Measurements from ENCODE around the gene EFNA5. TPM values are rescaled to one million over a fixed set of nuclear protein-coding genes. Genes with fewer than 3 reads are reported as not detected.

The EFNA5 gene
- polyA plus RNA-seq, 1 of the 3 experiments (the other 2 are of a cell fraction): 0.81 TPM

GRCh38 chr5:107460789-107461188 lies 209.9 kb downstream of the EFNA5 start:
- H3K36me3 ChIP-seq (replicated peaks in 1 of 2; ENCODE audit: control insufficient read depth in 1 of 2, insufficient read depth in 2 of 2, low read length in 1 of 2): no peaks in the 10 kb centered on the region
- no peak overlapping the region for H2AFZ ChIP-seq (ENCODE audit: low read depth)
- H3K4me1 ChIP-seq (ENCODE audit: control insufficient read depth in 1 of 2, insufficient read depth in 2 of 2, low read depth in 1 of 2, low read length in 1 of 2): peaks cover 2 to 6% of the 10 kb centered on the region in 2 experiments; a peak in 2 of 4 replicates
- H3K4me3 ChIP-seq (ENCODE audit: low read depth in 2 of 2, low read length in 1 of 2): no peak overlapping the region
- CTCF ChIA-PET: interaction anchor here (1.2 kb wide), 1 partner anchor 10 kb away, joined by 3 read pairs; no protein-coding TSS in a partner anchor
- TF ChIP-seq EP300 (IDR thresholded peaks at IDR 0.05; ENCODE audit: borderline replicate concordance in 1 of 2, low read depth in 1 of 2, low read length in 1 of 2) (no peak), ELF1 (IDR thresholded peaks at IDR 0.05) (no peak), RXRA (IDR thresholded peaks at IDR 0.05; ENCODE audit: borderline replicate concordance, low read depth) (no peak), POLR2AphosphoS5 (IDR thresholded peaks at IDR 0.05; ENCODE audit: low read depth, low read length) (no peak), TCF12 (IDR thresholded peaks at IDR 0.05) (no peak), NRF1 (IDR thresholded peaks at IDR 0.05; ENCODE audit: low read depth, low read length) (no peak), MAX (IDR thresholded peaks at IDR 0.05; ENCODE audit: low read depth) (no peak), EZH2phosphoT487 (IDR thresholded peaks at IDR 0.05; ENCODE audit: borderline replicate concordance, low read depth) (no peak)
- TF ChIP-seq, protein P1, sequence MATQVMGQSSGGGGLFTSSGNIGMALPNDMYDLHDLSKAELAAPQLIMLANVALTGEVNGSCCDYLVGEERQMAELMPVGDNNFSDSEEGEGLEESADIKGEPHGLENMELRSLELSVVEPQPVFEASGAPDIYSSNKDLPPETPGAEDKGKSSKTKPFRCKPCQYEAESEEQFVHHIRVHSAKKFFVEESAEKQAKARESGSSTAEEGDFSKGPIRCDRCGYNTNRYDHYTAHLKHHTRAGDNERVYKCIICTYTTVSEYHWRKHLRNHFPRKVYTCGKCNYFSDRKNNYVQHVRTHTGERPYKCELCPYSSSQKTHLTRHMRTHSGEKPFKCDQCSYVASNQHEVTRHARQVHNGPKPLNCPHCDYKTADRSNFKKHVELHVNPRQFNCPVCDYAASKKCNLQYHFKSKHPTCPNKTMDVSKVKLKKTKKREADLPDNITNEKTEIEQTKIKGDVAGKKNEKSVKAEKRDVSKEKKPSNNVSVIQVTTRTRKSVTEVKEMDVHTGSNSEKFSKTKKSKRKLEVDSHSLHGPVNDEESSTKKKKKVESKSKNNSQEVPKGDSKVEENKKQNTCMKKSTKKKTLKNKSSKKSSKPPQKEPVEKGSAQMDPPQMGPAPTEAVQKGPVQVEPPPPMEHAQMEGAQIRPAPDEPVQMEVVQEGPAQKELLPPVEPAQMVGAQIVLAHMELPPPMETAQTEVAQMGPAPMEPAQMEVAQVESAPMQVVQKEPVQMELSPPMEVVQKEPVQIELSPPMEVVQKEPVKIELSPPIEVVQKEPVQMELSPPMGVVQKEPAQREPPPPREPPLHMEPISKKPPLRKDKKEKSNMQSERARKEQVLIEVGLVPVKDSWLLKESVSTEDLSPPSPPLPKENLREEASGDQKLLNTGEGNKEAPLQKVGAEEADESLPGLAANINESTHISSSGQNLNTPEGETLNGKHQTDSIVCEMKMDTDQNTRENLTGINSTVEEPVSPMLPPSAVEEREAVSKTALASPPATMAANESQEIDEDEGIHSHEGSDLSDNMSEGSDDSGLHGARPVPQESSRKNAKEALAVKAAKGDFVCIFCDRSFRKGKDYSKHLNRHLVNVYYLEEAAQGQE (IDR thresholded peaks at IDR 0.05; ENCODE audit: low read depth, low read length): no peak
- POLR2A ChIA-PET: no interaction called here
- H3K9me3 ChIP-seq: no peaks in the 10 kb centered on the region; the same call in 1 of the 2 replicates
- H4K20me1 ChIP-seq (ENCODE audit: insufficient read depth): no peaks in the 10 kb centered on the region
- H3K9ac ChIP-seq: no peak overlapping the region
- H3F3A ChIP-seq (replicated peaks; ENCODE audit: insufficient read depth): no peaks in the 10 kb centered on the region
- no peak overlapping the region for H3K4me2 ChIP-seq
- no peaks in the 10 kb centered on the region for H3K27me3 ChIP-seq (ENCODE audit: insufficient read depth)
- H3K79me2 ChIP-seq (ENCODE audit: insufficient read depth): no peaks in the 10 kb centered on the region
- no peak overlapping the region for H3K27ac ChIP-seq (ENCODE audit: low read depth in 2 of 2, low read length in 1 of 2)
- no peaks in the 10 kb centered on the region for H3K9me2 ChIP-seq
- DNase-seq: no peak
- 98% methylated on average over 2 of the region's 2 CpGs for WGBS (ENCODE audit: low lambda C conversion rate)

GRCh38 chr5:107459605-107460004 lies 211.1 kb downstream of the EFNA5 start:
- Histone ChIP-seq H3F3A (replicated peaks; ENCODE audit: insufficient read depth) (no peaks in the 10 kb centered on the region), H3K4me2 (no peak overlapping the region), H2AFZ (ENCODE audit: low read depth) (no peak overlapping the region), H4K20me1 (ENCODE audit: insufficient read depth) (no peaks in the 10 kb centered on the region), H3K9ac (no peak overlapping the region), H3K4me3 (ENCODE audit: low read depth in 2 of 2, low read length in 1 of 2) (no peak overlapping the region), H3K9me2 (no peaks in the 10 kb centered on the region), H3K9me3 (no peaks in the 10 kb centered on the region; the same call in 1 of the 2 replicates), H3K27me3 (ENCODE audit: insufficient read depth) (no peaks in the 10 kb centered on the region), H3K36me3 (replicated peaks in 1 of 2; ENCODE audit: control insufficient read depth in 1 of 2, insufficient read depth in 2 of 2, low read length in 1 of 2) (no peaks in the 10 kb centered on the region), H3K4me1 (ENCODE audit: control insufficient read depth in 1 of 2, insufficient read depth in 2 of 2, low read depth in 1 of 2, low read length in 1 of 2) (peaks cover 8 to 12% of the 10 kb centered on the region in 2 experiments; a peak in 2 of 4 replicates), H3K79me2 (ENCODE audit: insufficient read depth) (no peaks in the 10 kb centered on the region), H3K27ac (ENCODE audit: low read depth in 2 of 2, low read length in 1 of 2) (no peak overlapping the region)
- TF ChIP-seq, protein P2, sequence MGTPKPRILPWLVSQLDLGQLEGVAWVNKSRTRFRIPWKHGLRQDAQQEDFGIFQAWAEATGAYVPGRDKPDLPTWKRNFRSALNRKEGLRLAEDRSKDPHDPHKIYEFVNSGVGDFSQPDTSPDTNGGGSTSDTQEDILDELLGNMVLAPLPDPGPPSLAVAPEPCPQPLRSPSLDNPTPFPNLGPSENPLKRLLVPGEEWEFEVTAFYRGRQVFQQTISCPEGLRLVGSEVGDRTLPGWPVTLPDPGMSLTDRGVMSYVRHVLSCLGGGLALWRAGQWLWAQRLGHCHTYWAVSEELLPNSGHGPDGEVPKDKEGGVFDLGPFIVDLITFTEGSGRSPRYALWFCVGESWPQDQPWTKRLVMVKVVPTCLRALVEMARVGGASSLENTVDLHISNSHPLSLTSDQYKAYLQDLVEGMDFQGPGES (IDR thresholded peaks at IDR 0.05; ENCODE audit: low read depth, low read length): no peak
- TF ChIP-seq GATA2 (CRISPR knock-in tag; IDR thresholded peaks at IDR 0.05): no peak
- no peak for TF ChIP-seq TCF12 (IDR thresholded peaks at IDR 0.05)
- no peak for TF ChIP-seq FOSL2 (IDR thresholded peaks at IDR 0.05; ENCODE audit: borderline replicate concordance, low read depth)
- TF ChIP-seq SMC3 (IDR thresholded peaks at IDR 0.05; ENCODE audit: low read depth, low read length): no peak
- TF ChIP-seq, protein P3, sequence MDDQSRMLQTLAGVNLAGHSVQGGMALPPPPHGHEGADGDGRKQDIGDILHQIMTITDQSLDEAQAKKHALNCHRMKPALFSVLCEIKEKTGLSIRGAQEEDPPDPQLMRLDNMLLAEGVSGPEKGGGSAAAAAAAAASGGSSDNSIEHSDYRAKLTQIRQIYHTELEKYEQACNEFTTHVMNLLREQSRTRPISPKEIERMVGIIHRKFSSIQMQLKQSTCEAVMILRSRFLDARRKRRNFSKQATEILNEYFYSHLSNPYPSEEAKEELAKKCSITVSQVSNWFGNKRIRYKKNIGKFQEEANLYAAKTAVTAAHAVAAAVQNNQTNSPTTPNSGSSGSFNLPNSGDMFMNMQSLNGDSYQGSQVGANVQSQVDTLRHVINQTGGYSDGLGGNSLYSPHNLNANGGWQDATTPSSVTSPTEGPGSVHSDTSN (IDR thresholded peaks at IDR 0.05): no peak
- TF ChIP-seq NRF1 (IDR thresholded peaks at IDR 0.05; ENCODE audit: low read depth, low read length): no peak
- no peak for TF ChIP-seq FOXM1 (IDR thresholded peaks at IDR 0.05; ENCODE audit: low read depth)
- TF ChIP-seq SIN3A (IDR thresholded peaks at IDR 0.05; ENCODE audit: borderline replicate concordance, low read depth, low read length): no peak
- no peak for TF ChIP-seq JUND (IDR thresholded peaks at IDR 0.05)
- no peak for TF ChIP-seq RCOR1 (IDR thresholded peaks at IDR 0.05; ENCODE audit: low read length)
- no peak for TF ChIP-seq POLR2AphosphoS5 (IDR thresholded peaks at IDR 0.05; ENCODE audit: low read depth, low read length)
- no peak for TF ChIP-seq GABPA (IDR thresholded peaks at IDR 0.05; ENCODE audit: low read depth)
- no peak for TF ChIP-seq TAF1 (IDR thresholded peaks at IDR 0.05; ENCODE audit: borderline replicate concordance, low read depth, low read length)
- no peak for TF ChIP-seq NFIC (IDR thresholded peaks at IDR 0.05; ENCODE audit: borderline replicate concordance)
- DNase-seq: no peak
- CTCF ChIA-PET: interaction anchor here (0.7 kb wide), 1 partner anchor 17 kb away, joined by 3 read pairs; no protein-coding TSS in a partner anchor
- 86% methylated on average over 3 of the region's 3 CpGs for WGBS (ENCODE audit: low lambda C conversion rate)
- POLR2A ChIA-PET: no interaction called here

Measured in SK-N-SH (cell line).